ENCODE results near the gene DAZAP2.

GRCh38 chr12:51202718-51203117 is 35.9 kb upstream of the DAZAP2 start:
- TF ChIP-seq POLR2A (IDR thresholded peaks at IDR 0.05; ENCODE audit: low read depth, low read length), result no peak
- no peak for TF ChIP-seq MXI1 (IDR thresholded peaks at IDR 0.05; ENCODE audit: borderline replicate concordance, low read depth, low read length)
- TF ChIP-seq CTCF (conservative IDR thresholded peaks at IDR 0.05; ENCODE audit: low read depth, low read length), result no peak
- TF ChIP-seq ELK1 (IDR thresholded peaks at IDR 0.05; ENCODE audit: borderline replicate concordance, low read depth, low read length), result no peak
- no peak for TF ChIP-seq RAD21 (IDR thresholded peaks at IDR 0.05; ENCODE audit: low read length)
- TF ChIP-seq USF2 (IDR thresholded peaks at IDR 0.05; ENCODE audit: low read depth, low read length), result no peak
- no peak for TF ChIP-seq RCOR1 (IDR thresholded peaks at IDR 0.05; ENCODE audit: insufficient replicate concordance, low read length)
- TF ChIP-seq BHLHE40 (IDR thresholded peaks at IDR 0.05; ENCODE audit: low read depth, low read length), result no peak
- no peak for TF ChIP-seq CEBPB (IDR thresholded peaks at IDR 0.05; ENCODE audit: low read depth, low read length)
- TF ChIP-seq SMC3 (IDR thresholded peaks at IDR 0.05; ENCODE audit: low read depth, low read length), result no peak
- TF ChIP-seq RFX5 (IDR thresholded peaks at IDR 0.05; ENCODE audit: low read depth, low read length), result no peak
- no peak for TF ChIP-seq CHD1 (IDR thresholded peaks at IDR 0.05; ENCODE audit: low read depth, low read length)
- no peak for TF ChIP-seq MAZ (IDR thresholded peaks at IDR 0.05; ENCODE audit: borderline replicate concordance, low read depth, low read length)
- no peak for TF ChIP-seq FOS (IDR thresholded peaks at IDR 0.05; ENCODE audit: low read depth, low read length)
